Stimulated activated effector memory CD8-positive, alpha-beta T cell treated with anti-CD3 and anti-CD28 coated beads, Interleukin-12 subunit alpha, Interleukin-12 subunit beta, amount 100 ng/mL, for 72 hours (primary cell): Measurements from ENCODE around the gene CD79A.
A peak's percentile ranks its signal among the peaks of the same experiment; 100 is the strongest.

Source experiments
- ATAC-seq: fragments of 150-1000 bp; cut with Tn5 transposase; 2 replicates; pipeline ENCODE4 v1.10.0; 2021
- DNase-seq, 2 donors: peaks; one replicate each; pipeline ENCODE4 v3.0.0; 2021 to 2022; ENCODE audit warnings: low spot score in 2 of 2
- H3K27ac Mint-ChIP-seq: one replicate; pipeline ENCODE4 v1.8.0; 2022; ENCODE audit warnings: mild to moderate bottlenecking, mixed read lengths
- H3K36me3 Mint-ChIP-seq: one replicate; pipeline ENCODE4 v1.8.0; 2022; ENCODE audit warnings: mild to moderate bottlenecking, mixed read lengths
- H3K4me1 Mint-ChIP-seq: one replicate; pipeline ENCODE4 v1.8.0; 2022; ENCODE audit warnings: mixed read lengths
- H3K4me3 Mint-ChIP-seq: one replicate; pipeline ENCODE4 v1.8.0; 2022; ENCODE audit warnings: mild to moderate bottlenecking, mixed read lengths
- H3K9me3 Mint-ChIP-seq: one replicate; pipeline ENCODE4 v1.8.0; 2022; ENCODE audit warnings: mixed read lengths

CD79A gene

GRCh38 chr19:41888926-41889325, 11.8 kb downstream of the CD79A start:
- Mint-ChIP-seq H3K36me3 (peaks cover 96% of the 10 kb centered on the region), H3K27ac (peak overlapping the region; percentile 96)
- no peak for ATAC-seq

GRCh38 chr19:41889896-41890295, 12.8 kb downstream of the CD79A start:
- H3K4me3 Mint-ChIP-seq: peak overlapping the region; percentile 90
- H3K36me3 Mint-ChIP-seq: peaks cover 96% of the 10 kb centered on the region
- no peaks in the 10 kb centered on the region for H3K9me3 Mint-ChIP-seq
- ATAC-seq (no peak), DNase-seq (no peak)
- peaks cover 82% of the 10 kb centered on the region for H3K4me1 Mint-ChIP-seq
- H3K27ac Mint-ChIP-seq: peak overlapping the region; percentile 96

More at GRCh38 chr19:41888926-41889325, 11.8 kb downstream of the CD79A start:
- Mint-ChIP-seq H3K9me3 (no peaks in the 10 kb centered on the region), H3K4me1 (peaks cover 79% of the 10 kb centered on the region), H3K4me3 (peak overlapping the region; percentile 90)
- DNase-seq: no peak

- peaks cover 81% of the 10 kb centered on the region for H3K4me1 Mint-ChIP-seq
- peak overlapping the region; percentile 89 for H3K27ac Mint-ChIP-seq
- H3K36me3 Mint-ChIP-seq: peaks cover 96% of the 10 kb centered on the region
- no peak for DNase-seq
- ATAC-seq: no peak
- no peak overlapping the region for H3K4me3 Mint-ChIP-seq
- H3K9me3 Mint-ChIP-seq: no peaks in the 10 kb centered on the region
These were observed 13.9 kb downstream of the CD79A start for GRCh38 chr19:41890936-41891335.

GRCh38 chr19:41892173-41892902, 15.3 kb downstream of the CD79A start:
- DNase-seq (no peak), ATAC-seq (no peak)
- H3K36me3 Mint-ChIP-seq: peaks cover 95% of the 10 kb centered on the region
- H3K4me3 Mint-ChIP-seq: no peak overlapping the region
- no peaks in the 10 kb centered on the region for H3K9me3 Mint-ChIP-seq
- peak overlapping the region; percentile 89 for H3K27ac Mint-ChIP-seq
- H3K4me1 Mint-ChIP-seq: peaks cover 77% of the 10 kb centered on the region

GRCh38 chr19:41893899-41894298, 16.8 kb downstream of the CD79A start:
- DNase-seq: no peak
- no peak overlapping the region for H3K4me3 Mint-ChIP-seq
- peaks cover 72% of the 10 kb centered on the region for H3K4me1 Mint-ChIP-seq
- peak; percentile 49 for ATAC-seq
- H3K9me3 Mint-ChIP-seq: no peaks in the 10 kb centered on the region
- peaks cover 95% of the 10 kb centered on the region for H3K36me3 Mint-ChIP-seq
- peak overlapping the region; percentile 92 for H3K27ac Mint-ChIP-seq

GRCh38 chr19:41894350-41894749, 17.3 kb downstream of the CD79A start:
- H3K4me3 Mint-ChIP-seq: no peak overlapping the region
- H3K36me3 Mint-ChIP-seq: peaks cover 95% of the 10 kb centered on the region
- H3K4me1 Mint-ChIP-seq: peaks cover 68% of the 10 kb centered on the region
- H3K27ac Mint-ChIP-seq: peak overlapping the region; percentile 92
- H3K9me3 Mint-ChIP-seq: no peaks in the 10 kb centered on the region
- DNase-seq (no peak), ATAC-seq (no peak)

- DNase-seq (no peak), ATAC-seq (peak; percentile 64)
- peaks cover 95% of the 10 kb centered on the region for H3K36me3 Mint-ChIP-seq
- H3K27ac Mint-ChIP-seq: peak overlapping the region; percentile 92
- no peaks in the 10 kb centered on the region for H3K9me3 Mint-ChIP-seq
- peaks cover 59% of the 10 kb centered on the region for H3K4me1 Mint-ChIP-seq
- H3K4me3 Mint-ChIP-seq: no peak overlapping the region
These were observed 18.9 kb downstream of the CD79A start for GRCh38 chr19:41895745-41896580.

- Mint-ChIP-seq H3K4me3 (no peak overlapping the region), H3K4me1 (peaks cover 56% of the 10 kb centered on the region)
These were observed 19.5 kb downstream of the CD79A start for GRCh38 chr19:41896581-41896942.

GRCh38 chr19:41897181-41897580, 20.1 kb downstream of the CD79A start:
- Mint-ChIP-seq H3K27ac (peak overlapping the region; percentile 92), H3K9me3 (no peaks in the 10 kb centered on the region), H3K36me3 (peaks cover 95% of the 10 kb centered on the region), H3K4me1 (peaks cover 51% of the 10 kb centered on the region), H3K4me3 (no peak overlapping the region)
- ATAC-seq: no peak
- no peak for DNase-seq

More at GRCh38 chr19:41896581-41896942, 19.5 kb downstream of the CD79A start:
- no peaks in the 10 kb centered on the region for H3K9me3 Mint-ChIP-seq
- peaks cover 95% of the 10 kb centered on the region for H3K36me3 Mint-ChIP-seq
- H3K27ac Mint-ChIP-seq: peak overlapping the region; percentile 92
- ATAC-seq (no peak), DNase-seq (no peak)

GRCh38 chr19:41897820-41898219, 20.7 kb downstream of the CD79A start:
- H3K36me3 Mint-ChIP-seq: peaks cover 95% of the 10 kb centered on the region
- no peak for ATAC-seq
- DNase-seq: no peak
- H3K4me1 Mint-ChIP-seq: peaks cover 44% of the 10 kb centered on the region
- peak overlapping the region; percentile 92 for H3K27ac Mint-ChIP-seq
- no peaks in the 10 kb centered on the region for H3K9me3 Mint-ChIP-seq
- H3K4me3 Mint-ChIP-seq: no peak overlapping the region

GRCh38 chr19:41898235-41898634, 21.2 kb downstream of the CD79A start:
- DNase-seq: no peak
- ATAC-seq: no peak
- Mint-ChIP-seq H3K4me1 (peaks cover 40% of the 10 kb centered on the region), H3K9me3 (no peaks in the 10 kb centered on the region), H3K36me3 (peaks cover 95% of the 10 kb centered on the region), H3K4me3 (no peak overlapping the region), H3K27ac (peak overlapping the region; percentile 92)

GRCh38 chr19:41901707-41902360, 24.8 kb downstream of the CD79A start:
- Mint-ChIP-seq H3K27ac (peak overlapping the region; percentile 52), H3K4me3 (no peak overlapping the region), H3K9me3 (no peaks in the 10 kb centered on the region), H3K36me3 (peaks cover 97% of the 10 kb centered on the region), H3K4me1 (peaks cover 38% of the 10 kb centered on the region)
- no peak for ATAC-seq
- DNase-seq: no peak

GRCh38 chr19:41902594-41902993, 25.5 kb downstream of the CD79A start:
- ATAC-seq (no peak), DNase-seq (no peak)
- Mint-ChIP-seq H3K27ac (no peak overlapping the region), H3K4me1 (peaks cover 36% of the 10 kb centered on the region), H3K9me3 (no peaks in the 10 kb centered on the region), H3K4me3 (no peak overlapping the region), H3K36me3 (peaks cover 100% of the 10 kb centered on the region)

GRCh38 chr19:41903193-41903953, 26.3 kb downstream of the CD79A start:
- ATAC-seq (no peak), DNase-seq (no peak)
- no peaks in the 10 kb centered on the region for H3K9me3 Mint-ChIP-seq
- peaks cover 29% of the 10 kb centered on the region for H3K4me1 Mint-ChIP-seq
- H3K36me3 Mint-ChIP-seq: peaks cover 96% of the 10 kb centered on the region
- no peak overlapping the region for H3K4me3 Mint-ChIP-seq
- no peak overlapping the region for H3K27ac Mint-ChIP-seq
